ENCODE results near the gene RTTN. TPM values are rescaled to one million over a fixed set of nuclear protein-coding genes. Genes with fewer than 3 reads are reported as not detected.

RTTN gene
- total and polyA plus RNA-seq, 2 of the 4 experiments (the other 2 are of a cell fraction) = 5.8 to 19.9 TPM

- Histone ChIP-seq H3K9me1 (ENCODE audit: insufficient read depth, low read length) (no peaks in the 10 kb centered on the region), H3K4ac (ENCODE audit: low read depth, low read length) (no peak overlapping the region), H3K56ac (ENCODE audit: extremely low read depth, insufficient read depth, low read length) (no peak overlapping the region), H2BK120ac (ENCODE audit: low read depth, low read length) (no peak overlapping the region), H2AFZ (replicated peaks; ENCODE audit: low read length, poor library complexity) (no peak overlapping the region), H2AK5ac (ENCODE audit: low read depth, low read length) (no peak overlapping the region), H3K4me2 (ENCODE audit: low read depth, low read length) (no peak overlapping the region), H4K91ac (ENCODE audit: insufficient read depth, low read depth, low read length) (no peak overlapping the region), H2BK5ac (ENCODE audit: low read depth, low read length, poor library complexity, severe bottlenecking) (no peak overlapping the region), H3K18ac (ENCODE audit: low read depth, low read length) (no peak overlapping the region), H2AK9ac (replicated peaks; ENCODE audit: low read depth, low read length, poor library complexity) (no peak overlapping the region), H4K5ac (ENCODE audit: low read depth, low read length) (no peak overlapping the region), H3K4me1 (ENCODE audit: control insufficient read depth, insufficient read depth, low read length) (peaks cover 2% of the 10 kb centered on the region; the same call in 1 of the 2 replicates), H4K8ac (ENCODE audit: low read depth in 2 of 2, low read length in 2 of 2) (no peak overlapping the region), H3K23ac (ENCODE audit: low read depth, low read length) (no peak overlapping the region), H3K27ac (ENCODE audit: insufficient read depth, low read length) (no peak overlapping the region), H4K20me1 (ENCODE audit: insufficient read depth, low read length) (no peaks in the 10 kb centered on the region), H3K9ac (ENCODE audit: low read depth, low read length) (no peak overlapping the region), H2BK15ac (ENCODE audit: low read depth, low read length) (no peak overlapping the region), H3K36me3 (ENCODE audit: control insufficient read depth, insufficient read depth, low read length) (no peaks in the 10 kb centered on the region), H3K14ac (replicated peaks; ENCODE audit: low read depth, low read length) (no peak overlapping the region), H2BK20ac (ENCODE audit: low read depth, low read length) (no peak overlapping the region), H3K79me1 (ENCODE audit: low read depth in 1 of 2, low read length in 2 of 2) (no peaks in the 10 kb centered on the region; a peak in 1 of 4 replicates), H3K4me3 (ENCODE audit: insufficient read depth, low read depth, low read length) (no peak overlapping the region), H3K9me3 (ENCODE audit: control insufficient read depth, insufficient read depth, low read length) (no peaks in the 10 kb centered on the region), H3K27me3 (ENCODE audit: control insufficient read depth, insufficient read depth, low read length) (no peaks in the 10 kb centered on the region)
- in situ Hi-C loops (cut with MboI; ENCODE audit: low sequenced_read_pairs) = no loop called here
- intact Hi-C loops (cut with micrococcal nuclease) = loop anchor here (10.0 kb wide), 4 partner anchors 233 to 383 kb away; no protein-coding TSS in a partner anchor
- CTCF ChIA-PET = no interaction called here
- ATAC-seq (ENCODE audit: low read depth) (no peak), DNase-seq (no peak)
- dilution Hi-C loops (cut with HindIII; ENCODE audit: low sequenced_read_pairs, unreplicated experiment) = no loop called here
- BruUV-seq (replicated peaks) = no TSS peak
- POLR2A ChIA-PET (ENCODE audit: unreplicated experiment) = no interaction called here
- no peak for TF ChIP-seq RFX5 (IDR thresholded peaks at IDR 0.05; ENCODE audit: low read depth, low read length)
- TF ChIP-seq FOS (IDR thresholded peaks at IDR 0.05; ENCODE audit: low read depth, low read length) = no peak
- no peak for TF ChIP-seq CHD1 (IDR thresholded peaks at IDR 0.05; ENCODE audit: low read depth, low read length)
- no peak for TF ChIP-seq RCOR1 (IDR thresholded peaks at IDR 0.05; ENCODE audit: insufficient replicate concordance, low read length)
- TF ChIP-seq SMC3 (IDR thresholded peaks at IDR 0.05; ENCODE audit: low read depth, low read length) = no peak
- no peak for TF ChIP-seq MAZ (IDR thresholded peaks at IDR 0.05; ENCODE audit: borderline replicate concordance, low read depth, low read length)
- no peak for TF ChIP-seq MXI1 (IDR thresholded peaks at IDR 0.05; ENCODE audit: borderline replicate concordance, low read depth, low read length)
- no peak for TF ChIP-seq CEBPB (IDR thresholded peaks at IDR 0.05; ENCODE audit: low read depth, low read length)
- TF ChIP-seq, protein P1, sequence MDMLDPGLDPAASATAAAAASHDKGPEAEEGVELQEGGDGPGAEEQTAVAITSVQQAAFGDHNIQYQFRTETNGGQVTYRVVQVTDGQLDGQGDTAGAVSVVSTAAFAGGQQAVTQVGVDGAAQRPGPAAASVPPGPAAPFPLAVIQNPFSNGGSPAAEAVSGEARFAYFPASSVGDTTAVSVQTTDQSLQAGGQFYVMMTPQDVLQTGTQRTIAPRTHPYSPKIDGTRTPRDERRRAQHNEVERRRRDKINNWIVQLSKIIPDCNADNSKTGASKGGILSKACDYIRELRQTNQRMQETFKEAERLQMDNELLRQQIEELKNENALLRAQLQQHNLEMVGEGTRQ (IDR thresholded peaks at IDR 0.05; ENCODE audit: low read depth, low read length) = no peak
- no peak for TF ChIP-seq ELK1 (IDR thresholded peaks at IDR 0.05; ENCODE audit: borderline replicate concordance, low read depth, low read length)
- TF ChIP-seq BHLHE40 (IDR thresholded peaks at IDR 0.05; ENCODE audit: low read depth, low read length) = no peak
These were observed 127.4 kb downstream of the RTTN start for GRCh38 chr18:70078106-70078505.
